LNCaP clone FGC (cell line): ENCODE results near the gene MYL10.

Source experiments
- DNase-seq: peaks from one replicate; pipeline ENCODE4 v3.0.0-alpha.2; 2011; ENCODE audit warnings: low read depth
- H3K4me3 ChIP-seq: 2 replicates; pipeline ENCODE4 v1.5.1; 2011; ENCODE audit warnings: mild to moderate bottlenecking, low read depth, low read length, control low read depth
- TF ChIP-seq, protein P1 (sequence below): IDR thresholded peaks from 2 replicates; pipeline ENCODE4 v1.5.1; 2012; ENCODE audit warnings: mild to moderate bottlenecking; ENCODE audit not compliant: control insufficient read depth, insufficient read depth; ENCODE audit errors: extremely low read depth

Gene MYL10

DNA sequence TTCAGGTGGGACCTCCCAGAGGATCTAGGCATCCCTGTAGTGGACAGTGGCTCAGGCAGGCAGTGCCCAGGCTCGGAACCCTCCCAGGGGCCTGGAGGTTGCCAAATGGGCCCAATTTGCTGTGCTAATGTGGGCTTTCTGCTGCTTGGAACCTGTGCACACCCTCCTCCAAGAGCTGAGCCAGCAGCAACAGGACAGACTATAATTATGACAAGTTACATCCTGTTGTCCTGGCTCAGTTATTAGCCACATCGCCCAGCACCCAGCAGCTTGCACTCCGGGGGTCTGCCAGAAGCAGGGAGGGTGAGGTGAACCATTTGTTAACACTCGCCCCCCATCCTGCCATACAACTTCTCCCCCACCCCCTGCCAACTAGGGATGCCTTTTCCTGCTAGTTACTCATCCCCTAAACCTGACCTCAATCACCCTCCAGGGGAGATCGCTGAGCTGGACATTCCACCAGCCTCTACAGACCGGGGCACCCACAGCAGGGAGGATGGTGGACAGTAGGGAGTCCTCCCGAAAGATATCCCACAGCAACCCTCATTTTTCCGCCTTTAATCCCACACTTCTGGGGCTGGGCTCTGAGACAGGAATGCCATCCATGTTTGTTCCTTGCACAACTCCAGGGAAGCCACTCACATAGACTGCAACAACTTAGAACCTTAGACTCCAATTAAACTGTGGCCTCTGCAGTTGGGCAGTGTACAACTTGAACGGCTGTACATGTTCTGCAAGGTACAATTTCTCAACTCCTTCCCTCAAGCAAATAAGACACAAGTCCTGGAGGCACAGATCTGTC is 7.9 kb upstream of the MYL10 start:
- DNase-seq: no peak
- TF ChIP-seq, protein P1, sequence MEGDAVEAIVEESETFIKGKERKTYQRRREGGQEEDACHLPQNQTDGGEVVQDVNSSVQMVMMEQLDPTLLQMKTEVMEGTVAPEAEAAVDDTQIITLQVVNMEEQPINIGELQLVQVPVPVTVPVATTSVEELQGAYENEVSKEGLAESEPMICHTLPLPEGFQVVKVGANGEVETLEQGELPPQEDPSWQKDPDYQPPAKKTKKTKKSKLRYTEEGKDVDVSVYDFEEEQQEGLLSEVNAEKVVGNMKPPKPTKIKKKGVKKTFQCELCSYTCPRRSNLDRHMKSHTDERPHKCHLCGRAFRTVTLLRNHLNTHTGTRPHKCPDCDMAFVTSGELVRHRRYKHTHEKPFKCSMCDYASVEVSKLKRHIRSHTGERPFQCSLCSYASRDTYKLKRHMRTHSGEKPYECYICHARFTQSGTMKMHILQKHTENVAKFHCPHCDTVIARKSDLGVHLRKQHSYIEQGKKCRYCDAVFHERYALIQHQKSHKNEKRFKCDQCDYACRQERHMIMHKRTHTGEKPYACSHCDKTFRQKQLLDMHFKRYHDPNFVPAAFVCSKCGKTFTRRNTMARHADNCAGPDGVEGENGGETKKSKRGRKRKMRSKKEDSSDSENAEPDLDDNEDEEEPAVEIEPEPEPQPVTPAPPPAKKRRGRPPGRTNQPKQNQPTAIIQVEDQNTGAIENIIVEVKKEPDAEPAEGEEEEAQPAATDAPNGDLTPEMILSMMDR: no peak
- H3K4me3 ChIP-seq: no peak overlapping the region

DNA sequence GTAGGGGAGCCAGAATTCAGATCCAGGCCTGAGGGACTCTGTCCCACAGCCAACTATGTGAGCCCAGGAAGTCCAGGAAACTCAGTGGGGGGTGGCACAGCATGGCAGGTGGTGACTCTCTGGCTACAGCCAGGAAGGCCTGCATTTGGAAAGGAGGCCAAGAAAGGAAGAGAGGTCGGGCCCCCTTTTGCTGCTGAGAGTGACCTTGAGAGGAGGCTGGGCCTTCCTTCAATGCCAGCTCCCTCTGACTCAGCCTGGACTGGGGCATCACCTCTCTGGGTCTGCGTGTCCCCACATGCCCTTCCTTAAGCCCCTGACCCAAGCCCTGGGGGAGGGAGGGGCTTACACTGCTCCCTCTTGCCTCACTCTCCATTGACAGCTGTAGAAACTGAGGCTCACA is 6.4 kb upstream of the MYL10 start:
- H3K4me3 ChIP-seq: no peak overlapping the region
- DNase-seq: no peak
- TF ChIP-seq, protein P1: no peak

DNA sequence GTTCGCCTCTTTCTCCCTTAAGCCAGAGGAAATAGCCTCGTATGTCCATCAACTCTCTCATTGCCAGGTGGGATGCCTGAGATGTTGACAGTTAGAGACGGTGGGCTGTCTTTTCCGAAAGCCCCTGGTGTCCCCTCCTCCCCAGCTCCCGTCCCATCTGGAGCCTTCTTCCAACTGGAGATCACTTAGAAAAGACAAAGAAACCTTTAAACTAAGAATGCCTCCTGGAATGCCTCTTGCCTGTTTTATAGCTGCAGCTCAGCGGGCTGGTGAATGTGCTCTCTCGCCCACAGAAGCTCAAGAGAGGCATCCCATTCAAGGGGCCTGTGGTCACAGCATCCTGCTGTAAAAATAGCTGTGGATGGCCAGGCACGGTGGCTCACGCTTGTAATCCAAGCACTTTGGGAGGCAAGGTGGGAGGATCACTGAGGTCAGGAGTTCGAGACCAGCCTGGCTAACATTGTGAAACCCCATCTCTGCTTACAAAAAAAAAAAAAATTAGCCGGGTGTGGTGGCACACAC is 5.2 kb upstream of the MYL10 start:
- DNase-seq: no peak
- H3K4me3 ChIP-seq: no peak overlapping the region
- TF ChIP-seq, protein P1: no peak

DNA sequence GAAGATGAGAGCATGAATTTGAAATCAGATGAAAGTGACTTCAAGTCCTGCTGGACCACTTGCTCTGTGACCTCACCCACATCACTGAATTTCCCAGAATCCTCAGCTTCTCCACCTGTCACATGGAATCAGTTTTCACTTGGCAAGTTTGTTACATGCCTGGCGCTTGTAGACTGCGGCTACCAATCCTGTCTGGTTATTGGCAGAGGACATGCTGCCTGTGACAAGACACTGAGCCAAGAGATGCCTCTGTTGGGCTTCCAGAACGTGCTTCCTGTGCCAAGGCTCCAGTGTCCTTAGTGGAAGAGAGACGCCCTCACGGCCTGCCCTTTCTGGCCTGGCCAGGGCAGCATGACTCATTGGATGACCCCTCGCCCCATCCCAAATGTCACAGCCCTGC is 4.4 kb upstream of the MYL10 start:
- TF ChIP-seq, protein P1: no peak
- no peak overlapping the region for H3K4me3 ChIP-seq
- DNase-seq: no peak

DNA sequence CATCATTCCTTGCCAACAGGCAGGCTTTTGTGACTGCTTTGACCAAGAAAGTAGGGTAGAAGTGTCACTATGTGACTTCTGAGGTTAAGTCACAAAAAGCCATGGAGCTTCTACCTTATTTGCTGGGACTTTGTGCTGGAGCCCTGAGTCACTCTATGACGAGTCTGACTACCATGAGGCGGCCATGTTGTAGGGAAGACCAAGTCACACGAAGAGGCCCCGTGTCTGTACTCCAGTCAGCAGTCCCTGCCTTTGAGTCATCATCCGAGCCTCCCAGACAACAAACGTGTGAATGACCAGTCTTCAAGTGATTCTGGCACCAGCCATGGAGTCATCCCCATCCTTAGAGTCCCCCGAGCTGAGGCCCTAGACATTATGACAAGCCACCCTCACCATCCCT is 3.5 kb upstream of the MYL10 start:
- TF ChIP-seq, protein P1: no peak
- no peak for DNase-seq
- no peak overlapping the region for H3K4me3 ChIP-seq

DNA sequence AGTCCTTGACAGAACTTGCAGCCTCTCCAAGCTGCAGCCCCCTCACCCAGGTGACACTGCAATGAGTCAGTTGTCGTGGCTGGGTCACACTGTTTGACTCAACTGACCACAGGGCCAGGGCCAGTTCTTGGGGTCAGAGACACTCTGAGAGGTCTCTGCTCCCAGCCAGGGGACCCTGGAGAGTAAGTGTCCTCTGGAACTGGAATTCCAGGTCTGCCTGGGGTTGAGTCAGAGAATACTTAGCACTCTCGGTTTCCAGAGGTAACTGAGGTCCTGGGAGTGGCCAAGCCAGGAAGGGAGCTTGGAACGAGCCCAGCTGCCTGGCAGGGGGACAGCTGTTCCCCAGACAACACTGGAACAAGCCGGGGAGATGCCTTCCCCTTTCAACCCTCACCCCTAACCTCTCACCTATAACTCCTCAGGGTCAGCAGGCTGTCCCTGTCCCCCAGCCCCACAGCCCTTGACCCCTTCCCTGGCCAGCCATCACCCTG is 2.2 kb upstream of the MYL10 start:
- DNase-seq: no peak
- TF ChIP-seq, protein P1: no peak
- no peak overlapping the region for H3K4me3 ChIP-seq
